ENCODE measurements around the gene ITPRID2. TPM values are rescaled to one million over a fixed set of nuclear protein-coding genes. Genes with fewer than 3 reads are reported as not detected.
"Not testable (repeated sequence)": the region's sequence is repeated elsewhere in the genome, so short reads cannot be mapped to it uniquely, and the experiment has no call there.

Gene ITPRID2
- total RNA-seq, 1 donor from 2014 or later, result 223 TPM

DNA sequence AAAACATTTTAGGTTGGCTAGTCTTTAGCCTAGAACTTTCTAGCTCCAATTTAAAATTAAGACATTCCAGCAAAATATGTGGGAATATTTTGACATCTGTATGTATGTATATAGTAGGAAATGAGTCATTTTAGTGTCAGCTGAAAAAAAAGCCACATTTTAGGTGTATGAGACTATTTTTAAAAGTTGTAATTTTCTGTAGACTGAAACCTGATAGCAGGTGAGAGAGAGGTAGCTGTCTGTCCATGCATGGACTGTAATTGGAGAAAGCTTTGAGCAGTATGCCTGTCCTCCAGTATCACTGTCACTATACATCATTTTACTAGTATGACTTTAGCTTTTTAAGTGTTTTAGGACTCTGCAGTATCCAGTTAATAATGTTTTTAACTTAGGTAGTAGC is 68.0 kb downstream of the ITPRID2 start:
- no peak for DNase-seq (ENCODE audit: low read depth, low spot score)

DNA sequence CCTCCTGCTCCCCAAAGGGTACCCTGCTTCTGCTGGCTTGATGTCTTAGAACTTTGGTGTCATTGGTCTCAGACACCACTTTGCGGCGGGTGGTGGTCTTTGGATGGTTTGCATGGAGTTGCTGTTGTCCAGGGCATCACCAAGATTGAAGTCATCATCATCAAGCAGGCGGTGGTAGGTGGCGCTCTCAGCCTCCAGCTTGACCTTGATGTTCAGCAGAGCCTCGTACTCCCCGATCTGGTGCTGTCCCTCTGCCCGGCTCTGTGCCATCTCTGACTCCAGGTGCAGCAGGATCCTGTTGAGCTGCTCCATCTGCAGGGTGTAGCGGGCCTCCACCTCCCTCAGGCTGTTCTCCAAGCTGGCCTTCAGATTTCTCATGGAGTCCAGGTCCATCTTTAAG is 69.6 kb downstream of the ITPRID2 start:
- not testable (repeated sequence) for DNase-seq (ENCODE audit: low read depth, low spot score)

DNA sequence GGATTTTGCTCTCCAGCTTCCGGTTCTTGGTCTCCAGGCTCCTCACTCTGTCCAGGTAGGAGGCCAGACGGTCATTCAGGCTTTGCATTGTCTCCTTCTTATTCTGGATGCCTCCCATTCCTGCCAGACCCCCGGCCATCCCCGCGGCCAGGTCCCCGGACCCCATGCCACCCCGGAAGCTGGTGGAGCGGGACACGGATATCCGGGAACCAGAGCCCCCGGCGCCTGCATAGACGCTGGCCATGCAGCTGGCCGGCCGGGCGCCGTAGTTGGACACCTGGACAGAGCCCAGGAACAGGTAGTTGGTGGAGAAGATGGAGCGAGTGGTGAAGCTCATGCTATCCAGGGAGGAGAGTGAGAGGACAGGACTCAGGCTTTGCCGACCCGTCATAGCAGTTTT is 70.6 kb downstream of the ITPRID2 start:
- DNase-seq (ENCODE audit: low read depth, low spot score), result no peak

DNA sequence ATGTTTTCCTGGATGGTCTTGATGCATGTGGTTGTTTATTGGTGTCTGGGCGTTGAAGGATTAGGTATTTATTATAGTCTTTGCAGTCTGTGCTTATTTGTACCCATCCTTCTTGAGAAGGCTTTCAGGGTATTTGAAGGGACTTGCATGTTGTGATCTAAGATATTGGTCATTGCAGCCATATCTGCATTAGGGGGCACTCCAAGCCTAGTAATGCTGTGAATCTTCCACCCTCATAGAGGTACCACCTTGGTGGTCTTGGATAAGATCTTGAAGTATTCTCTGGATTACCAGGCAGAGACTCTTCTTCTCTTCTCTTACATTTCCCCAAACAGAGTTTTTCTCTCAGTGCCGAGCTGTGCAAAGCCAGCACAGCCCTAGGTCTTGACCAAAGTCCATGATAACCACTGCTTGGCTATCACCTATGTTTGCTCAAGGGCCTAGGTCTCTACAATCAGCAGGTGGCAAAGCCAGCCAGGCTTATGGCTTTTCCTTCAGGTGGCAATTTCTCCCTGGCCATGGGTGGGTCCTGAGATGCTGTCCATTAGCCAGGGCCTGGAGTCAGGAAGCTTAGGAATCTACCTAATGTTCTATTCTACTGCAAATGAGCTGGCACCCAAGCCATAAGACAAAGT is 78.7 kb downstream of the ITPRID2 start:
- DNase-seq (ENCODE audit: low read depth, low spot score), result no peak

DNA sequence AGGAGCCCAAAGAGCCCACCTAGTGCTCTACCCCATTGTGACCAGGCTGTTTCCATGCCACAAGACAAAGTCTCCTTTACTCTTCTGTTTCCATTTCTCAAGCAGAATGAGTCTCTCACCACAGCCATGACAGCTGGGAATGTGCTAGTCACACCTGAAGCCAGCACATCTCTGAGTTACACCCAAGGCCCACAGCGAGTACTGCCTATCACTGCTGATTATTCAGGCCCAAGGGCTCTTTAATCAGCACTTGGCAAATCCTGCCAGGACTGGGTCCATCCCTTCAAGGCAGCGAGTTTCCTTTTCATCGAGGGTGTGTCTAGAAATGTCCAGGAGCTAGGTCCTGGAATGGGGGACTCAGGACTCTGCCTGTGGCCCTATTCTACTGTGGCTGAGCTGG is 79.5 kb downstream of the ITPRID2 start:
- DNase-seq (ENCODE audit: low read depth, low spot score), result no peak

DNA sequence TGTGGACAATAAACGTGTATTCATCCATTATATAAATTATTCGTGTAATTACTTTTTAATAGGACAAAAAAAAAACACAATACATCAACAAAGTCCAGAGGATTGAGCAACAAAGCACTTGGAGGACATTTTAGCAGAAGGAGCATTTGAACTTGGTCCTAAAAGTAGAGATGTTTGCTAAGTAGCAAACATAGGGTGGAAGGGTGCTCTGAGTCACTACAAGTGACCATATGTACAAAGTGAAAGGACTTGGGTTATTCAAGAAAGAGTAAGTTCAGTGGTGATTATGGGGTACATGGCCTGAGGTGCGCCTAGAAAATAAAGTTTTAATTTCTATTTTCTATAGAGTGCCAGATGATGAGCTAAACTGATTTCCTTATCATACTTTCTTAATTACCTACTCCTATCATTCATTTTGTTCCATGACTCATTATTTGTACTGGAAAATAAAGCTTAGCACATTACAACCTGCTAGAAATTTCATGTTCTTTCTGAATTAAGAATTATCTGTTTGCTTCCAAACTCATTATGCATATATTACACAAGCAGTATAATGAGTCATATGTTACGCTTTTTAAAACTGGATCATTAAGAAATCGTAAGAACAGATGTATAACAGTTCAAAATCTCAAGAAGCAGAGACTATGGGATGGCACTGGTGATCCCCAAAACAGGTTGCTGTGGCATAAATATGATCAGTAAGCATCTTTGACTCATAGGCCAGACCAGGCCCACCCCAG is 81.1 kb downstream of the ITPRID2 start:
- no peak for DNase-seq (ENCODE audit: low read depth, low spot score)

DNA sequence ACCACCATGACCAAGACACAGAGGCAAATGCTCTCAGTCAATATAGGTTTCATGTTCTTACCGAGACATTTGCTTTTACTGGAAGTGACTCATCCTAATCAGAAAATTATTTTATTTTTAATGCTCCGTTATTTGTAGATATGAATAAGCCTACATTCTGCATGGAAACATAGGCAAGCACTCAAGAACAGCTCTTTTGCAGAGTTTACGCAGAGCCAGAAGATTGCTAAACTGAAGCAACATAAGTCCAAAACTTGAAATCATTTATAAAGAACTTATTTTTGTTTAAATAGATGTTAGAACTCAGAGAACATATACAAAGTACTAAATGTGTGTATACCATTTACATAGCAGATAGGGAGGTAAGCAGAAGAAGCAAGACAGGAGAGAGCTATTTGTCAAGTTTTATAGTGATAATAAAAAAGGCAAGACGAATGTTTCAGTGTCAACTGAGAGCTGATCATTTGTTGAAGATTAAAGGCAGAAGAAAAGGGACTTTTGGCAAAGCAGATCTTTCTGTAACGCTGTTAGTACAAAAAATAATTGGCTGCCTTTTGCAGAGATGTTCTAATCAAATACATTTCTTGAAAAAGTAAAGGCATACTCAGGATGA is 81.7 kb downstream of the ITPRID2 start:
- no peak for DNase-seq (ENCODE audit: low read depth, low spot score)

DNA sequence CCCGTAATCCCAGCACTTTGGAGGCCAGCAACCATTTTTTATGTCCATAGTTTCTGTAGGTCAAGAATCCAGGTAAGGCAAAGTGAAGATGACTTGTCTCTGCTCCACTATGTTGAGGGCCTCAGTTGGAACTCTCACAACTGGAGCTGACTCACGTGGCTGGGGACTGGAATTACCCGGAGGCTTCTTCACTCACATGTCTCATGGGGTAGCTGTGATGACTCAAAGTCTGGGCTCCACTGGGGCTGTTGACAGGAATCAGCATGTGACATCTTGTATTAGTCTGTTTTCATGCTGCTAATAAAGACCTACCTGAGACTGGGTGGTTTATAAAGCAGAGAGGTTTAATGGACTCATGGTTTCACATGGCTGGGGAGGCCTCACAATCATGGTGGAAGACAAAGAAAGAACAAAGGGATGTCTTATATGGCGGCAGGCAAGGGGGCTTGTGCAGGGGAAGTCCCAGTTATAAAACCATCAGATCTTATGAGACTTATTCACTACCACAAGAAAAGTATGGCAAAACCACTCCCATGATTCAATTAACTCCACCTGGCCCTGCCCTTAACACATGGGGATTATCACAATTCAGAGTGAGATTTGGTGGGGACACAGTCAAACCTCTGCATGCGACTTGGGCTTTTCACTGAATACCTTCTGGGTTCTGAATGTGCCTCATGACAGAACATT is 86.3 kb downstream of the ITPRID2 start:
- DNase-seq (ENCODE audit: low read depth, low spot score), result no peak

DNA sequence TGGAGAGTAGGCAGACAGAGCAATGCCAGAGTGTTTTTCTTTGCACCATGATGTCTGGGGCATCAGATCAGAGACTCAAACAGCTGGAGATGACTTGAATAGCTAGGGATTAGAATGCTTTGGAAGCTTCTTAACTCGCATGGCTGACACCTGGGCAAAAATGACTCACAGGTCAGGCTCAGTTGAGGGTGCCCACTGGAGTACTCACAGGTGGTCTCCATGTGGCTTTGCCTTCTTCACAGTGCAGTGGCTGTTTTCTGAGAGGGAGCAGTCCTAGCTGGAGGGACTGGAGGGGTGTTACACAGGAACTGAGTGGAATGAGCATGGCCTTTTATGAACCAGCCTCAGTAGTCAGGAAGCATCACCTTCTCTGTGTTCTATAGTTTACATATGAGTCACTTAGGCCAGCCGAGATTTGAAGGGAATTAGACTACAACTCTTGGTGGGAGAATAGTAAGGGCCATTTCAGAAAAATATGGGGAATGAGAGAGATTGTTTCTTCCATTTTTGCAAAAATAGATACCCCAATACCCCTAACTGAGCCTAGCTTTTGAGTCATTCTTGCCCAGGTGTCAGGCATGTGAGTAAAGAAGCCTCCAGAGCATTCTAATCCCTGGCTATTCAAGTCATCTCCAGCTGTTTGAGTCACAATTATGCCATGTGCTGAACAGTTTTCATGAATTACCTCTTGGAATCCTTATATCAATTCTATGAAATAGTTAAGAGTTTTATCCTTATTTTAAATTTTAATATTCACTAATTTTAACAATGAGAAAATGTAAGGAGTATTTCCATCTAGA is 87.0 kb downstream of the ITPRID2 start:
- DNase-seq (ENCODE audit: low read depth, low spot score), result no peak

Other genes with a start within 250 kb of the ITPRID2 start
- not detected in 2 replicates for gene CERKL, start 234.6 kb upstream of the ITPRID2 start, total RNA-seq
- gene NEUROD1, start 211.2 kb upstream of the ITPRID2 start, total RNA-seq, result not detected in 2 replicates
- gene PPP1R1C, start 94.1 kb downstream of the ITPRID2 start, total RNA-seq, result 0.07 TPM in 1 of 2 replicates, not detected in the other

Measured in pulmonary artery endothelial cell (primary cell).